Measurements from ENCODE around the gene GIT1.
A peak's percentile ranks its signal among the peaks of the same experiment; 100 is the strongest.

The GIT1 gene

DNA sequence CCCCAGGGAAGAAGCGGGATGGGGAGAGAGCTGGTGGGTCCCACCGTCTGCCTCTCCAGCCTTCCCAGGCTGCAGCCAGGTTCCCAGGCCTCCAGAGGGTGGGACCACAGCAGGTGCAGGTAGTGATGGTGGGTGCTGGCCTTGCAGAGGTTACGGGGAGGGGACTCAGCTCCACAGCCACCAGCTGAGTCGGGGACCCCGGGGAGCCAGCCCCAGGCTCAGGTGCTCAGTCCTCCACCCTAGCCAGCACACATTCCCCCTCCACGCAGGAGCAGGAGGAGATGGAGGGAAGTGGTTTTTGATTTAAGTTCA is 15.9 kb downstream of the GIT1 start:
- DNase-seq (ENCODE audit: low spot score in 2 of 2) (no peak), ATAC-seq (ENCODE audit: low read depth) (no peak)
- Mint-ChIP-seq H3K36me3 (peaks cover 8% of the 10 kb centered on the region), H3K27me3 (no peaks in the 10 kb centered on the region), H3K9me3 (no peaks in the 10 kb centered on the region), H3K27ac (no peak overlapping the region), H3K4me1 (peaks cover 21% of the 10 kb centered on the region), H3K4me3 (no peak overlapping the region)

DNA sequence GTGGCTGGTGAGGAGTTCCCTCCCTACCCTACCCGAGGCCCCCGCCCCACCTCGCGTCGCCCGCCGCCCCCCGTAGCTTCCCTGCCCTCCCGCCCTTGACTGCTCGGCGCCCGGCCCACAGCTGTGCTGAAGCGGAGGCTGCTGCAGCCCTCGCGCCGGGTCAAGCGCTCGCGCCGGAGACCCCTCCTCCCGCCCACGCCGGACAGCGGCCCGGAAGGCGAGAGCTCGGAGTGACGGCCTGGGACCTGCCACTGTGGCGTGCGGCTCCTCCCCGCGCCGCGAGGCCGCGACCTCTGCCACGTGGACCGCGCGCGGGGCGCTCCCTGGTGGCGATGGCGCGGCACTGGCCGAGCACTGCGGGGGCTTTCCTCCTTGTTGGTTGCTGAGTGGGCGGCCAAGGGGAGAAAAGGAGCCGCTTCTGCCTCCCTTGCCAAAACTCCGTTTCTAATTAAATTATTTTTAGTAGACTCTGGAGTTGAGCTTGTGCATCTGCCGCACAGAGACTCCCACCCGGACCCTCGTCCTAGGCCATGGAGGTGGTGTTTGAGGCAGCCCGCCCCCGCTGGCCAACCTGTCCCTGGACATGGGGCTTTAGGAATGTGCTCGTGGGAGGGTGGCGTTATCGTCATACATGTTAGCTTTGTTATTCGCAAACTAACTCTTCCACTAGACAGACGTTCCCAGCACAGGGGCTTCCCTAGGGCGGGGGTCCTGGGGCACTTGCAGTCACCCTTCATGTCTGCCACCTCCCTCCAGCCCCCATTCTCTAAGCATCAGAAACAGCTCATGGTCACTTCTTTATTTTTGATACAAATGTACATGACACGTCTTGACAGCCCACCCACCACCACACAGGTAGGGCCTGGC is 16.5 kb downstream of the GIT1 start:
- peak; percentile 65 for ATAC-seq (ENCODE audit: low read depth)
- no peak overlapping the region for H3K27ac Mint-ChIP-seq

DNA sequence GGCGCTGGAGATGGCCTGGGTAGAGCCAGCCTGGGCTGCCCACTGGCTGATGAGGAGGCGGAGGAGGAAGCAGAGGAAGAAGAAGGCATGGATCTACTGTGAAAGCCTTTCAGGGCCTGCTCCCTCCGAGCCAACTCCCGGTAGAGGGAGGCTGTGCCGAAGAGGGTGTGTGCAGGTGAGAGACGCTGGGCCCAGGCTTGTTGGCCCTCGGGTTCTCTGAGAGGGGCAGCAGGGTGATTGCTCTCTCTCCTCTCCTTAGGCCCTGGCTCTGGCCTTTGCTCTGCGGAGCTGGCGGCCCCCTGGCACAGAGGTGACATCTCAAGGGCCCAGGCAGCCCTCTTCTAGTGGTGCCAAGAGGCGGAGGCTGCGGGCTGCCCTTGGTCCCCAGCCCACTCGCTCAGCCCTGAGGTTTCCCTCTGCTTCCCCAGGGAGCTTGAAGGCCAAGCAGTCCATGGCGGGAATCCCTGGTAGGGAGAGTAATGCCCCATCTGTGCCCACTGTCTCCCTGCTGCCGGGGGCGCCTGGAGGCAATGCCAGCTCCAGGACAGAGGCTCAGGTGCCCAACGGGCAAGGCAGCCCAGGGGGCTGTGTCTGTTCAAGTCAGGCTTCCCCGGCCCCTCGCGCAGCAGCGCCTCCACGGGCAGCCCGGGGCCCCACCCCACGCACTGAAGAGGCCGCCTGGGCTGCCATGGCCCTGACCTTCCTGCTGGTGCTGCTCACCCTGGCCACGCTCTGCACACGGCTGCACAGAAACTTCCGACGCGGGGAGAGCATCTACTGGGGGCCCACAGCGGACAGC is 17.4 kb downstream of the GIT1 start:
- Mint-ChIP-seq H3K9me3 (no peaks in the 10 kb centered on the region), H3K27me3 (no peaks in the 10 kb centered on the region), H3K4me1 (peaks cover 19% of the 10 kb centered on the region), H3K4me3 (no peak overlapping the region), H3K36me3 (peaks cover 5% of the 10 kb centered on the region), H3K27ac (no peak overlapping the region)
- DNase-seq (ENCODE audit: low spot score in 2 of 2): no peak
- ATAC-seq (ENCODE audit: low read depth): no peak

More for the DNA sequence above, 16.5 kb downstream of the GIT1 start:
- Mint-ChIP-seq H3K9me3 (no peaks in the 10 kb centered on the region), H3K27me3 (no peaks in the 10 kb centered on the region), H3K36me3 (peaks cover 5% of the 10 kb centered on the region), H3K4me3 (peak overlapping the region; percentile 11), H3K4me1 (peaks cover 19% of the 10 kb centered on the region)
- peak; percentile 74 to 78 for DNase-seq (ENCODE audit: low spot score in 2 of 2)

DNA sequence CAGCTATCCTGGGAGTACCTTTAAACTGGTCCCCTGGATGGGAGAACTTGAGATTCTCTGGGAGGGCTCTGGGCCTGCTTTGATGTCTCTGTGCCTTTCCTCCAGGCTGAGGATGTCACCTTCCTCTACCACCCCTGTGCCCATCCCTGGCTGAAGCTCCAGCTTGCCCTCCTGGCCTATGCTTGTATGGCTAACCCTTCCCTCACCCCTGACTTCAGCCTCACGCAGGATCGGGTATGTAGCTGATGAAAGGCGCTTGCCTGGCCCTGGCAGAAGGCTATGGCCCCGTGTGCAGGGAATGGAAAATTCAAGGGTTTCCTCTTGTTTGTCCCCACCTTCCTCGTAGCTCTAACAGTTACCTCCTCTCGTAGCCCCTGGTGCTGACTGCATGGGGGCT is 18.0 kb downstream of the GIT1 start:
- Mint-ChIP-seq H3K27me3 (no peaks in the 10 kb centered on the region), H3K27ac (no peak overlapping the region), H3K4me3 (no peak overlapping the region), H3K9me3 (no peaks in the 10 kb centered on the region), H3K4me1 (peaks cover 19% of the 10 kb centered on the region), H3K36me3 (peaks cover 5% of the 10 kb centered on the region)
- DNase-seq (ENCODE audit: low spot score in 2 of 2) (no peak), ATAC-seq (ENCODE audit: low read depth) (no peak)

DNA sequence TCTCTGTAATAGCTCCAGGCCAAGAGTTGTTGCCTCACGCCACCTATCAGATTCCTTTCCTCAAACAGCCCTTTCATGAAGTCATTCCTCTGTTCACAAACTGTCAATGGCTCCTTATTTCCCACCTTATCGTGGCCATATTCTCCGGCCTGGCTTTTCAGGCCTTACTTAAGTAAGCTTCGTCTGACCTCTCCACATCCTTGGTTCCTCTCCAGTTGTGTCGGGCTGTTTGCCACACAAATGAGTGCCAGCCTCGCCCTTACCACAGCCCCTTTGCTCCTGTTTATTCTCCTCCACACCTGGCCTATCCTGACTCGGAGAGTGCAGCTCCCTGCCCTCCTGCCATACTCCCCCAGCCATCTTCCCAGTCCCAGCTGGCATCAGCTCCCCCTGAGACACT is 18.9 kb downstream of the GIT1 start:
- peak overlapping the region; percentile 15 for H3K27ac Mint-ChIP-seq

DNA sequence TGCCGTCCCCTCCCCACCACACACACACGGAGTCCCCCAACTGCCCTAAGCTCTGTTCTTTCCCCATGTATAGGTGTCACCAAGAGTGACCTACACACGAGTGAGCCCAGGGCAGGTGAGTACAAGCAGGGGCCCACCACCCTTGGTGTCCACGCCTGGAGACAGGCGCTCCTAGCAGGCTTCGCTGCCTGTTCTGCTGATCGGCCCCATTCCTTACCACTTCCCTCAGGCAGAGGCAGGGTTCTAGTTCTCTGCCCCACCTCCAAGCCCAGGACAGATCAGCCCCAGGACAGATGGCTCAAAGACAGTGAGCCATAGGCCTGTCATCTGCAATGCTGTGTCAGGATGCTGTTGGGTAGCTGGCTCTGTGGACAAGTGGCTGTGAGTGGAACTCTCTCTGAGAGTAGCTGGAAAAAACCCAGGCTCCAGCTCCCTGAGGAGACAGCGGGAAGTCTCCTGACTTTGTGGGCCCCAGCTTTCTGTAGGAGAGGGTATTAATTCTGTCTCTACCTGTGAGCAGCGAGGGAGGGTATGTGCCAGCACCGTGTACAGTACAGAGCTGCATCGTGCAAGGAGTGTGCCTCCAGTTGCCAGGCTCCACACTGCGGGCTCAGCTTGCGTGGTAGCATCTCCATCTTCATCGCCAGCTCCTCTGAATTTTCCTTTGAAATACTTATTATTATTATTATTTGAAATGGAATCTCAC is 20.1 kb downstream of the GIT1 start:
- ATAC-seq (ENCODE audit: low read depth): no peak
- peak overlapping the region; percentile 91 for H3K27ac Mint-ChIP-seq
- peaks cover 2% of the 10 kb centered on the region for H3K36me3 Mint-ChIP-seq
- H3K4me3 Mint-ChIP-seq: peak overlapping the region; percentile 79
- H3K27me3 Mint-ChIP-seq: no peaks in the 10 kb centered on the region
- H3K9me3 Mint-ChIP-seq: no peaks in the 10 kb centered on the region
- peak in 1 of 2 donors; percentile 16 for DNase-seq (ENCODE audit: low spot score in 2 of 2)
- H3K4me1 Mint-ChIP-seq: peaks cover 15% of the 10 kb centered on the region

More for the DNA sequence above, 18.9 kb downstream of the GIT1 start:
- H3K9me3 Mint-ChIP-seq: no peaks in the 10 kb centered on the region
- ATAC-seq (ENCODE audit: low read depth) (no peak), DNase-seq (ENCODE audit: low spot score in 2 of 2) (no peak)
- H3K36me3 Mint-ChIP-seq: peaks cover 5% of the 10 kb centered on the region
- H3K4me1 Mint-ChIP-seq: peaks cover 20% of the 10 kb centered on the region
- no peaks in the 10 kb centered on the region for H3K27me3 Mint-ChIP-seq
- peak overlapping the region; percentile 66 for H3K4me3 Mint-ChIP-seq

DNA sequence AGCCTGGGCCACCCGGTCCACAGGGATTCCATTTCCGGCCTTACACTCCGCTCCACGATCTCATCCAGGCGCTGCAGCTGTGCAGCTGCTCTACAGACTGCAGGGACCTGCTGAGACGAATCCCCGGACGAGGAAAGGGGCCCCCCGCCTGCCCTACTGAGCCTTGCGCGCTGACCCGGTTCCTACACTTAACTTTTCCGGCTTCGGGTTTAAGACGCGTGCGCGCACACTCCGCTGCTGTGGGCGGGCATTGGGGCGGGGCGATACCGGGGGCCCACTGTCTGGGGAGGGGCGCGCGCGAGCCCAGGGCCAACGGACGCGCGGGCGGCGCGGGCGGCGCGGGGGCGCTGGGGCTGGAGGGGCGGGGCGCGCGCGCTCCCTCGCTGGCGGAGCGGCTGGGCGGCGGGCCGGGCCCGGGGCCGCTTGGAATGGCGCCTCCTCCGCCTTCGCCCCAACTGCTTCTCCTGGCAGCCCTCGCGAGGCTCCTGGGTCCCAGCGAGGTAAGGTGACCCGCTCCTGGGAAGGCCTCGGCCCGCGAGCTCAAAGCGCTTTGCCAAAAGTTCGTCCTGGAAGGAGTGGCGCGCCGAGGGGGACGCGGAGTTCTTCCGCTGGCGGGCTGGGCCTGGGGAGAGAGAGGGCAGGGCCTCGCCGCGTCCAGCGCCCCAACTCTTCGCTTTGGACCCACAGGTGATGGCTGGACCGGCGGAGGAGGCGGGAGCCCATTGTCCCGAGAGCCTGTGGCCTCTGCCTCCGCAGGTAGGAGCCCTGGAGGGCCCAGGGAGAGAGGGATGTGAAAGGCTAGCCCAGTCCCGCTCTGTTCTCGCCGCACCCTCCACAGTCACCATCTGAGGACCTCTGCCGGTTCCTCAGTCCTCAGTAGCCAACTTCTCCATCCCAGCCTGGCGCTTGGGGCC is 20.9 kb downstream of the GIT1 start, which contains the start of gene TP53I13:
TP53I13 (plus strand) TSS at position 371 of the 914 bp plus-strand sequence; CDS start at position 429, 58 bp downstream.
- DNase-seq (ENCODE audit: low spot score in 2 of 2) (peak; percentile 64 to 70), ATAC-seq (ENCODE audit: low read depth) (peak; percentile 46)
- Mint-ChIP-seq H3K27ac (peak within 1 kb of the TSS; percentile 91), H3K4me3 (peak within 1 kb of the TSS; percentile 97), H3K9me3 (no peaks in the 10 kb centered on the region), H3K36me3 (peaks cover 2% of the 10 kb centered on the region), H3K27me3 (no peaks in the 10 kb centered on the region), H3K4me1 (peaks cover 20% of the 10 kb centered on the region)

DNA sequence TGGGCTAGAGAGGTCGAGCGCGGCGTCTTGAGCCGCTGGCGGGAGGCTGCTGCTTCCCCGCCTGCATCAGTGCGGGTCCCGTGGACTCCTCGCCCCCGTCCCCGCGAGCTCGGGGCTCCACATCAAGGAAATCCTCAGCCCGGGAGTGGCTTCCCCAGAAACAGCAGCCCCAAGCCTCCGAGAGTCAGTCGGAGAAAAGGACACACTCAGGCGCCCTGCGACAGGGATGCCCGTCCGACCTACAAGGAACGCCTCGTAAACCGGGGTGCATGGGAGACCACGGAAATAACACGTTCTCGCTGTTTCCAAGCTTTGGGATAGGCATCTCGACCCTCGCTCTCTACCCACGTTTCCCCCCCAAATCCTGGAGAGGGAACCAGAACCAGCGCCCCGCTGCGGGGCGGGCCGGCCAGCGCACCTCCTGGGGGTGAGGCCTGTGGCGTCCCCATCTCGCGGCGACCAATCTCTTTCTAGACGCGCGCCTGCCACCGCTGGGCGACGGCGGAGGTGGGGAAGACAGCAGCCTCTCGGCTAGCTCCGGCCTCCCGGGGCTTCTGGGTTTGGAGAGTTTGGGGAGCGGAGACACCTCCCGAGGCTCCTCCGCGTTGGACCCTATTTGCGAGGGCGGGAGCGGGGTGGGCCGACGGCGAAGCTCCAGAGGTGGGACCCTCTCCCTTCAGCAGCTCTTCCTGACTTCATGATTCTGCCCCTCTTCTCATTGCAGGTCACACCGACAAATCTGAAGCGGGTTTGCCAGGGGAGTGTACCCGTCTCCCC is 21.7 kb downstream of the GIT1 start:
- H3K27me3 Mint-ChIP-seq: no peaks in the 10 kb centered on the region
- no peaks in the 10 kb centered on the region for H3K9me3 Mint-ChIP-seq
- H3K4me1 Mint-ChIP-seq: peaks cover 23% of the 10 kb centered on the region
- H3K36me3 Mint-ChIP-seq: no peaks in the 10 kb centered on the region
- H3K27ac Mint-ChIP-seq: peak overlapping the region; percentile 91
- DNase-seq (ENCODE audit: low spot score in 2 of 2) (peak; percentile 73 to 77), ATAC-seq (ENCODE audit: low read depth) (peak; percentile 67)
- peak overlapping the region; percentile 97 for H3K4me3 Mint-ChIP-seq

DNA sequence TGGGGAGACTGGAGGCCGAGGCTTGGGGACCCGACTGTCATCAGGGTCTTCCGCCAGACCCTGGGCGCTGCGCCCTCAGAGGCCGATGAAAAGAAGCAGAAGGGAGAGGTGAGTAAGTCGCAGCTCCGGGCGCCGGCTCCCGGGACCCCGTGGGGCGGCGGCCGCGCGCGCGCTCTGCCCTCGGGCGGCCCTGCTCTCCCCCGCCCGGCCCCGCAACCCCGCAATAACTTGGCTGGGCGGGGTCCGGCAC is 22.2 kb downstream of the GIT1 start:
- H3K4me1 Mint-ChIP-seq: peaks cover 26% of the 10 kb centered on the region
- DNase-seq (ENCODE audit: low spot score in 2 of 2): no peak
- H3K27ac Mint-ChIP-seq: peak overlapping the region; percentile 91
- H3K4me3 Mint-ChIP-seq: peak overlapping the region; percentile 97
- ATAC-seq (ENCODE audit: low read depth): peak; percentile 9
- H3K36me3 Mint-ChIP-seq: no peaks in the 10 kb centered on the region
- H3K27me3 Mint-ChIP-seq: no peaks in the 10 kb centered on the region
- H3K9me3 Mint-ChIP-seq: no peaks in the 10 kb centered on the region

DNA sequence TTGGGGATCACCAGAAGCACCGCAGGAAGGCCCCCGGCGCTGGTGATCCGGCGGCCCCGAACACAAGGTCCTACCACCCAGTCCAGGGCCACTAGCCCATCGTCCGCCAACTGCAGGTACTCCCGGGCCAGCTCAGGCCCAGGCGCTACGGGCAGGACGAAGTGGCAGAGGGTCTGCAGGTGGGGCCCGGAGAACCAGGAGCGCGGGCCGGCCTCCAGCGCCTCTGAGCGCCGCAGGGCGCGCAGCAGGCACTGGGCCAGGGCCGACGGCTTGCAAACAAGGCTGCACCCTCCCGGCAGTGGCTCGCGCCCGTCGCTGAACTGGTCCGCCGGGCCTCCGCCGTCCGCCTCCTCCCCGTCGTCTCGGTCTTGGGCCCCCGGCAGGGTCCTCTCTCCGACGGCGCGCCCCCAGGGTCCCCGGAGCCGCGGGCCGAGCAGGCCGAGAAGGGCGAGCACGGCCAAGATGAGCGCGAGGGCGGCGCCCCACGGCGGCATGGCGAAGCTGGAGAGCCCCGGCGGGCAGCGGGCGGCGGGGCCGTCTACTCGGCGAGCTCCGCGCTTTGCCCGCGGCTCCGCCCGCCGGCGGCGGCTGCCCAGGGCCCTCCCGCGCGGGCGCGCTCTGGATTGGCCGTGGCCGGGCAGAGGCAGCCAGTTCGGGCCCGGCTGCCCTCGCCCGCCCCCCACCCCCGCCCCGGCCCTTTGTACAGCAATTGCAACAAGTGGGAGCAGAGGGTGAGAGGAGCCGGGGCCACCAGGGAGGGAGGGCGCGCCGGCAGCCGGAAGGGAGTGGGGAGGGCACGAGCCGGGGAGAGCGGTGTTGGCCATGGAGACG is 22.8 kb downstream of the GIT1 start, which contains the start of gene ABHD15:
ABHD15 (minus strand) TSS at position 565 of the 831 bp plus-strand sequence; CDS start at position 494, 71 bp downstream.
- DNase-seq (ENCODE audit: low spot score in 2 of 2) (peak; percentile 54 to 76), ATAC-seq (ENCODE audit: low read depth) (peak; percentile 21)
- Mint-ChIP-seq H3K27ac (peak within 1 kb of the TSS; percentile 91), H3K4me1 (peaks cover 31% of the 10 kb centered on the region), H3K27me3 (no peaks in the 10 kb centered on the region), H3K9me3 (no peaks in the 10 kb centered on the region), H3K4me3 (peak within 1 kb of the TSS; percentile 97), H3K36me3 (peaks cover 3% of the 10 kb centered on the region)

DNA sequence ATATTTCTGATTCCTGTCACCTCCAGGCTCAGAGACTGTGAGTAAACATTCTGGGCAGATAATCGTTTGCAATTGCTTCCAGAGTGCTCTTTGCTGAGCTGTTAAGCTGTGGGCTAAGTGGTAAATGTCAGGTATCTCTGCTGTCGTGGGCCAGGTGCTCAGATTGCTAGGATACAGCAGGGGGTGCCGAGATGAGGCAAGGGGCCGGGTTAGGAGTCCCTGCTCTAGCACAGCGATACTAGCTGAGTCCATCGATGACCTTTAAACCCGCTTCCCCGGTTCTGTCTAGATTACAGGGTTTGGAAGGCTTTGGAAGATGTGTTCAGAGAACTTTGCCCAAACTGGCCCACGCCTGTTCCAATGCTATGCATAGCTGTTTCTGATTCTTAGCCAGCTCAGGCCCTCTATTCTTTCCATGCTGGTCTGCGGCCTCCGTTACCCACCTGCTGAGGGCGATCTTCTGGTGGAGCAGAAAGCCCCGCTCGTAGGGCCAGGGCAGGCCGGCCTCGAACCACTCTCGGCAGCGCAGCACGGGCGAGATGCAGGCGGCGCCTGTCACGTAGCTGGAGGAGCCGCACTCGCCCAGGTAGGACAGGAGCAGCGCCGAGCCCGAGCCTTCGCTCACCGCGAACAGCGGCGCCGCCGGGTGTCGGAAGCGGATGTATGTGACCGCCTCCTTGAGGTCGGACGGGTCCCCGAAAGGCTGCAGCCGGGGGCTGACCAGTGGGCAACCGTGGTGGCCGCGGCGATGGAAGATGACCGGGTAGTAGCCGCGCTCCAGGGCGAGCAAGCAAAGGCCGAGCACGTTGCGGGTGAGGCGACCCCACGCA is 23.6 kb downstream of the GIT1 start:
- Mint-ChIP-seq H3K27ac (peak overlapping the region; percentile 84), H3K27me3 (no peaks in the 10 kb centered on the region), H3K9me3 (no peaks in the 10 kb centered on the region), H3K4me1 (peaks cover 32% of the 10 kb centered on the region), H3K36me3 (peaks cover 3% of the 10 kb centered on the region), H3K4me3 (peak overlapping the region; percentile 95)
- ATAC-seq (ENCODE audit: low read depth) (peak; percentile 6), DNase-seq (ENCODE audit: low spot score in 2 of 2) (no peak)
